ENCODE results near the gene SOX5.

DNA sequence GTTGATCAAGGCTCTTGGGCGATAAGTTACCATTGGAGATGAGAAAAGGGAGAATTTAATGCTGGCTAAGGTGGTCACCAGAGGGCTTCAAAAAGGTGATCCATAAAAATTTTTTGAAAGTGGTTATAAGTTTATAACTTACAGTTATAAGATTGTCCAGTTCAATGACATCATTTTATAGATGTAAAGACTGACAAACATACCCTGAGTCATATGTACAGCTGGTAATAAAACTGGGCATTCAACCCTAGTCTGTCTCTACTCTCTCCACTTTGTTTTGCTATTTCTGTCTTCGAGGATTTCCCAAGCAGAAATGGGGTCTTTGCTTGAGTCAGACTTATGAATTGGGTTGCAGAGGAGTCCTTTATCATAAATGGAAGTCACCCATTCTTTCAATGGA, 454.0 kb downstream of the SOX5 start:
- TF ChIP-seq CTCF (conservative IDR thresholded peaks at IDR 0.05; ENCODE audit: low read length) = no peak
- TF ChIP-seq EZH2phosphoT487 (IDR thresholded peaks at IDR 0.05; ENCODE audit: borderline replicate concordance) = no peak
